K562 (cell line): ENCODE data around the gene GH2.

Experiments
- POLR2AphosphoS5 ChIP-seq: IDR thresholded peaks from 2 replicates; pipeline ENCODE4 v1.6.1; 2011; ENCODE audit warnings: mild to moderate bottlenecking, low read depth, low read length, moderate library complexity; ENCODE audit not compliant: control insufficient read depth, insufficient read depth
- TF ChIP-seq, protein P1 (sequence below): sonication (generic); formaldehyde crosslinking; IDR thresholded peaks from 2 replicates; pipeline ENCODE4 v1.8.0; 2022; ENCODE audit warnings: mild to moderate bottlenecking, missing genetic modification reagents, borderline replicate concordance

GRCh38 chr17:63853260-63853659 is 28.5 kb downstream of the GH2 start:
- TF ChIP-seq, protein P1, sequence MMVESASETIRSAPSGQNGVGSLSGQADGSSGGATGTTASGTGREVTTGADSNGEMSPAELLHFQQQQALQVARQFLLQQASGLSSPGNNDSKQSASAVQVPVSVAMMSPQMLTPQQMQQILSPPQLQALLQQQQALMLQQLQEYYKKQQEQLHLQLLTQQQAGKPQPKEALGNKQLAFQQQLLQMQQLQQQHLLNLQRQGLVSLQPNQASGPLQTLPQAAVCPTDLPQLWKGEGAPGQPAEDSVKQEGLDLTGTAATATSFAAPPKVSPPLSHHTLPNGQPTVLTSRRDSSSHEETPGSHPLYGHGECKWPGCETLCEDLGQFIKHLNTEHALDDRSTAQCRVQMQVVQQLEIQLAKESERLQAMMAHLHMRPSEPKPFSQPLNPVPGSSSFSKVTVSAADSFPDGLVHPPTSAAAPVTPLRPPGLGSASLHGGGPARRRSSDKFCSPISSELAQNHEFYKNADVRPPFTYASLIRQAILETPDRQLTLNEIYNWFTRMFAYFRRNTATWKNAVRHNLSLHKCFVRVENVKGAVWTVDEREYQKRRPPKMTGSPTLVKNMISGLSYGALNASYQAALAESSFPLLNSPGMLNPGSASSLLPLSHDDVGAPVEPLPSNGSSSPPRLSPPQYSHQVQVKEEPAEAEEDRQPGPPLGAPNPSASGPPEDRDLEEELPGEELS (CRISPR knock-in tag): no peak
- TF ChIP-seq POLR2AphosphoS5: no peak
